H4 (cell line): ENCODE measurements around the gene MRPL38. TPM values are rescaled to one million over a fixed set of nuclear protein-coding genes. Genes with fewer than 3 reads are reported as not detected.
"Not testable (repeated sequence)": the region's sequence is repeated elsewhere in the genome, so short reads cannot be mapped to it uniquely, and the experiment has no call there.

Experiments used
- DNase-seq: peaks from one replicate; pipeline ENCODE4 v3.0.0-alpha.2; 2015; ENCODE audit warnings: low spot score
- total RNA-seq: library from RNA; depleted of rRNA; stranded (reverse); fragments of >200 nt; shearing (Covaris generic); gene quantifications from 2 replicates; pipeline ENCODE4 v1.2.3, GENCODE V29; 2014

Gene MRPL38
- total RNA-seq, 1 experiment from 2014 or later: 39.1 TPM

GRCh38 chr17:75876190-75876937 is 28.3 kb downstream of the MRPL38 start:
- no peak for DNase-seq

- peak; percentile 88 for DNase-seq
These were observed 28.8 kb downstream of the MRPL38 start for GRCh38 chr17:75875940-75876189.

- DNase-seq: no peak
These were observed 29.3 kb downstream of the MRPL38 start for GRCh38 chr17:75875182-75875939.

GRCh38 chr17:75874323-75875181 is 30.1 kb downstream of the MRPL38 start:
- DNase-seq: no peak

- DNase-seq: no peak
These were observed 30.9 kb downstream of the MRPL38 start for GRCh38 chr17:75873587-75874322.

GRCh38 chr17:75872434-75873351 is 32.0 kb downstream of the MRPL38 start:
- peak; percentile 81 for DNase-seq

- DNase-seq: not testable (repeated sequence)
These were observed 34.5 kb downstream of the MRPL38 start for GRCh38 chr17:75870228-75870627.

GRCh38 chr17:75869282-75870141 is 35.2 kb downstream of the MRPL38 start:
- peak; percentile 85 for DNase-seq

- not testable (repeated sequence) for DNase-seq
These were observed 35.9 kb downstream of the MRPL38 start for GRCh38 chr17:75868730-75869281.

- not testable (repeated sequence) for DNase-seq
These were observed 39.1 kb downstream of the MRPL38 start for GRCh38 chr17:75865404-75866188.

GRCh38 chr17:75864887-75865286 is 39.8 kb downstream of the MRPL38 start:
- DNase-seq: not testable (repeated sequence)

- peak; percentile 95 for DNase-seq
These were observed 40.2 kb downstream of the MRPL38 start for GRCh38 chr17:75864448-75864871.

- no peak for DNase-seq
These were observed 42.8 kb downstream of the MRPL38 start for GRCh38 chr17:75861927-75862317.

- not testable (repeated sequence) for DNase-seq
These were observed 45.3 kb downstream of the MRPL38 start for GRCh38 chr17:75859358-75859757.

GRCh38 chr17:75856062-75856756 is 48.5 kb downstream of the MRPL38 start:
- no peak for DNase-seq

GRCh38 chr17:75855310-75856061 is 49.2 kb downstream of the MRPL38 start, which contains the start of gene WBP2:
Gene WBP2, minus strand, starts transcription at chr17:75855335. Its CDS starts 38 bp downstream, at chr17:75855297.
- DNase-seq: peak; percentile 100

- no peak for DNase-seq
These were observed 49.8 kb downstream of the MRPL38 start for GRCh38 chr17:75854881-75855309.
